GM12878 (cell line): ENCODE results near the gene RXFP3. TPM values are rescaled to one million over a fixed set of nuclear protein-coding genes. Genes with fewer than 3 reads are reported as not detected.

Experiments
- ATAC-seq: fragments of 200-7000 bp; cut with Tn5 transposase; 3 replicates; pipeline ENCODE4 v1.9.1; 2020; ENCODE audit warnings: mild to moderate bottlenecking, moderate library complexity
- BruUV-seq: library from RNA; stranded (reverse); fragments of 400-500 nt; replicated peaks from 2 replicates; lab custom pipeline; 2021; lab: Mats Ljungman, UMichigan
- CTCF ChIA-PET: fragments of 300-600 bp; sonication (Branson Sonifier 250); formaldehyde crosslinking; extraction: SDS; loops from one replicate; lab custom pipeline; 2021; ENCODE audit warnings: inconsistent platforms; lab: Yijun Ruan, JAX
- POLR2A ChIA-PET: fragments of 350-600 bp; formaldehyde crosslinking; extraction: SDS; loops from one replicate; lab custom pipeline; 2021; ENCODE audit warnings: inconsistent platforms; lab: Charles Lee
- RAD21 ChIA-PET: fragments of 300-600 bp; sonication (Branson Sonifier 250); formaldehyde crosslinking; loops from one replicate; lab custom pipeline; 2023; ENCODE audit warnings: antibody characterized with exemption; ENCODE audit not compliant: unreplicated experiment; lab: Charles Lee
- SMC1A ChIA-PET: fragments of 300-600 bp; sonication (Branson Sonifier 250); formaldehyde crosslinking; loops from one replicate; lab custom pipeline; 2023; ENCODE audit not compliant: unreplicated experiment, uncharacterized antibody; lab: Charles Lee
- DNase-seq: peaks from one replicate; pipeline ENCODE4 v3.0.0-alpha.2; 2011; ENCODE audit warnings: low read depth, low spot score
- FAIRE-seq: peaks from 3 replicates; lab custom pipeline; 2011; peaks lifted over from hg19 to GRCh38; lab: Jason Lieb, UNC
- H2AFZ ChIP-seq: 2 replicates; pipeline ENCODE4 v1.6.0; 2011; ENCODE audit warnings: low read depth, low read length, control low read depth; ENCODE audit not compliant: control insufficient read depth
- H3K27ac ChIP-seq: 2 replicates; pipeline ENCODE4 v1.5.1; 2011; ENCODE audit warnings: control low read depth; ENCODE audit not compliant: control insufficient read depth, insufficient read depth
- H3K27me3 ChIP-seq, 2 experiments: replicated peaks in 1 of 2; 2 replicates each; pipeline versions ENCODE4 v1.6.0 to v1.6.1; 2011; ENCODE audit warnings: low read length in 1 of 2; ENCODE audit not compliant: control insufficient read depth in 2 of 2, insufficient read depth in 2 of 2
- H3K36me3 ChIP-seq, 2 experiments: 2 replicates each; pipeline ENCODE4 v1.5.1; 2011; ENCODE audit warnings: low read length in 1 of 2; ENCODE audit not compliant: control insufficient read depth in 2 of 2, insufficient read depth in 2 of 2
- H3K4me1 ChIP-seq: 2 replicates; pipeline ENCODE4 v1.6.1; 2011; ENCODE audit warnings: mild to moderate bottlenecking, low read length, moderate library complexity, mixed read lengths; ENCODE audit not compliant: control insufficient read depth, insufficient read depth
- H3K4me2 ChIP-seq: 2 replicates; pipeline ENCODE4 v1.6.0; 2011; ENCODE audit warnings: control low read depth; ENCODE audit not compliant: control insufficient read depth, insufficient read depth
- H3K4me3 ChIP-seq: fragments of 200-600 bp; sonication (generic); 2 replicates; pipeline ENCODE4 v1.5.1; 2016
- H3K79me2 ChIP-seq: 2 replicates; pipeline ENCODE4 v1.6.0; 2011; ENCODE audit warnings: low read length; ENCODE audit not compliant: control insufficient read depth, insufficient read depth
- H3K9ac ChIP-seq: 2 replicates; pipeline ENCODE4 v1.8.0; 2011; ENCODE audit warnings: low read length, control low read depth, mixed read lengths; ENCODE audit not compliant: control insufficient read depth, insufficient read depth
- H3K9me3 ChIP-seq: replicated peaks from 3 replicates; pipeline ENCODE4 v1.5.1; 2011; ENCODE audit warnings: mild to moderate bottlenecking, low read length; ENCODE audit not compliant: control insufficient read depth, insufficient read depth
- H4K20me1 ChIP-seq: 2 replicates; pipeline ENCODE4 v1.6.0; 2011; ENCODE audit not compliant: control insufficient read depth, insufficient read depth
- BACH1 ChIP-seq: fragments of 450-650 bp; IDR thresholded peaks from 2 replicates; pipeline ENCODE4 v1.6.1; 2017; ENCODE audit warnings: mild to moderate bottlenecking, borderline replicate concordance
- CEBPB ChIP-seq, 2 experiments: fragments of 150-350 bp in 1 of 2; IDR thresholded peaks; 2 replicates each; pipeline ENCODE4 v1.6.1; 2012 to 2014; ENCODE audit warnings: low read depth in 2 of 2, low read length in 2 of 2, borderline replicate concordance in 1 of 2, inconsistent platforms in 1 of 2
- EGR1 ChIP-seq, 2 experiments: IDR thresholded peaks; 1 replicate in 1 of 2; 2 replicates in 1 of 2; pipeline ENCODE4 v1.6.1; 2011 to 2012; ENCODE audit warnings: low read depth in 2 of 2, low read length in 2 of 2, borderline replicate concordance in 1 of 2, mild to moderate bottlenecking in 1 of 2, moderate library complexity in 1 of 2
- KDM1A ChIP-seq: fragments of 200-600 bp; sonication (generic); IDR thresholded peaks from 2 replicates; pipeline ENCODE4 v1.6.1; 2016; ENCODE audit warnings: borderline replicate concordance
- MTA2 ChIP-seq: fragments of 450-650 bp; IDR thresholded peaks from 2 replicates; pipeline ENCODE4 v1.6.1; 2016; ENCODE audit warnings: low read depth, mild to moderate bottlenecking, moderate library complexity
- NFYB ChIP-seq: IDR thresholded peaks from 2 replicates; pipeline ENCODE4 v1.6.1; 2011; ENCODE audit warnings: low read depth, mild to moderate bottlenecking, low read length, improper control_type of control experiment, moderate library complexity; ENCODE audit not compliant: insufficient read depth
- NR2F1 ChIP-seq: fragments of 450-650 bp; conservative IDR thresholded peaks from 2 replicates; pipeline ENCODE4 v1.6.1; 2017; ENCODE audit warnings: mild to moderate bottlenecking
- RAD21 ChIP-seq: IDR thresholded peaks from 2 replicates; pipeline ENCODE4 v1.6.1; 2011; ENCODE audit warnings: mild to moderate bottlenecking, low read depth, low read length, moderate library complexity; ENCODE audit not compliant: insufficient read depth
- RFX5 ChIP-seq: IDR thresholded peaks from 2 replicates; pipeline ENCODE4 v1.6.1; 2011; ENCODE audit warnings: low read depth, low read length, improper control_type of control experiment
- TBL1XR1 ChIP-seq: IDR thresholded peaks from 2 replicates; pipeline ENCODE4 v1.6.1; 2012; ENCODE audit warnings: low read depth, low read length, improper control_type of control experiment
- TCF3 ChIP-seq: IDR thresholded peaks from 2 replicates; pipeline ENCODE4 v1.6.1; 2012; ENCODE audit warnings: low read depth, mild to moderate bottlenecking, low read length, borderline replicate concordance; ENCODE audit not compliant: insufficient read depth
- ZNF622 ChIP-seq: fragments of 450-650 bp; IDR thresholded peaks from 2 replicates; pipeline ENCODE4 v1.6.1; 2017; ENCODE audit warnings: mild to moderate bottlenecking, inconsistent platforms
- WGBS: methylation state at CpG from one replicate; pipeline ENCODE4 v1.1.6; 2016; ENCODE audit warnings: low lambda C conversion rate; ENCODE audit not compliant: insufficient replicate concordance, insufficient coverage; ENCODE audit errors: missing lambda C conversion rate; 5-methylcytosine and 5-hydroxymethylcytosine counted together
- in situ Hi-C: fragments of 300-500 bp; cut with MboI; formaldehyde crosslinking; loops from 9 replicates; pipeline ENCODE4 v1.14.3; 2018; ENCODE audit warnings: mixed read lengths
- intact Hi-C: fragments of 100-400 bp; cut with micrococcal nuclease; formaldehyde crosslinking; loops from one replicate; pipeline ENCODE4 v1.14.2; 2022; ENCODE audit not compliant: unreplicated experiment
- polyA plus RNA-seq, 11 experiments: library from polyadenylated mRNA; depleted of rRNA in 4 of 11; unstranded in 6 of 11; stranded (reverse) in 5 of 11; fragments of >200 nt; fragmentation: Nextera tagmentation in 4 of 11; fragmentation: Illumina TruSeq in 1 of 11; extraction: Ambion mirVana in 4 of 11; extraction: Trizol in 1 of 11; gene quantifications; 1 replicate in 1 of 11; 2 replicates in 10 of 11; pipeline versions ENCODE4 v1.2.1 to v1.2.3, GENCODE V29; 2011 to 2016; ENCODE audit warnings: inconsistent platforms in 2 of 11, missing spikeins in 2 of 11, low read depth in 1 of 11
- total RNA-seq, 4 experiments: library from RNA; depleted of rRNA in 3 of 4; stranded (reverse); fragments of >200 nt in 3 of 4; fragmentation: Illumina TruSeq in 1 of 4; extraction: Trizol in 1 of 4; gene quantifications; 2 replicates each; pipeline versions ENCODE4 v1.2.1 to v1.2.3, GENCODE V29; 2013 to 2021
- TF ChIP-seq, protein P1 (sequence below): fragments of 450-650 bp; conservative IDR thresholded peaks from 2 replicates; pipeline ENCODE4 v1.6.1; 2017; ENCODE audit warnings: mild to moderate bottlenecking, moderate library complexity
- TF ChIP-seq, protein P2 (sequence below): fragments of 450-650 bp; IDR thresholded peaks from 2 replicates; pipeline ENCODE4 v1.6.1; 2017; ENCODE audit warnings: borderline replicate concordance
- TF ChIP-seq, protein P3 (sequence below): fragments of 450-650 bp; IDR thresholded peaks from 2 replicates; pipeline ENCODE4 v1.6.1; 2014; ENCODE audit warnings: mild to moderate bottlenecking
- TF ChIP-seq, protein P4 (sequence below): fragments of 450-650 bp; IDR thresholded peaks from 2 replicates; pipeline ENCODE4 v1.6.1; 2016; ENCODE audit warnings: mild to moderate bottlenecking, moderate library complexity, borderline replicate concordance

The RXFP3 gene
- total and polyA plus RNA-seq, 10 of the 15 experiments (the other 5 are each of a cell fraction or from before 2014, with no cell fraction given) = 0.03 to 0.06 TPM; not detected in 8

DNA sequence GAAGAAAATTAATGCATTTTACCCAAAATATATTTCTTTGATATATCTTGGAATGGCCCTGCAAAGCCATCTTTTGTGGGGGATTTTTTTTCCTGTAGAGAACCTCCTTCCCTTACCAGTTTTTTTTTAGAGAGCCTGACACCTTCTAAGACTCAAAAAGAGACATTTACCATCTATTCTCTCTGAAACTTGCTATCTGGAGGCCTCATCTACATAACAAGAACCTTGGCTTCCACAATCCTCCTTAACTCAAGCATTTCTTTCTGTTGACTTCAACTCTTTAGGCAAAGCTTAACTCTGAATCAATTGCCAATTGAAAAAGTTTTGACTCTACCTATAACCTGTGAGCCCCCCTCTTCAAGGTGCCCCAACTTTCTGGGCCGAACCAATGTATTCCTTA is 42.1 kb downstream of the RXFP3 start:
- intact Hi-C loops = loop anchor here (10.0 kb wide), 1 partner anchor 814 kb away; no protein-coding TSS in a partner anchor
- no peak for ATAC-seq
- TF ChIP-seq MTA2 = no peak
- TF ChIP-seq, protein P1, sequence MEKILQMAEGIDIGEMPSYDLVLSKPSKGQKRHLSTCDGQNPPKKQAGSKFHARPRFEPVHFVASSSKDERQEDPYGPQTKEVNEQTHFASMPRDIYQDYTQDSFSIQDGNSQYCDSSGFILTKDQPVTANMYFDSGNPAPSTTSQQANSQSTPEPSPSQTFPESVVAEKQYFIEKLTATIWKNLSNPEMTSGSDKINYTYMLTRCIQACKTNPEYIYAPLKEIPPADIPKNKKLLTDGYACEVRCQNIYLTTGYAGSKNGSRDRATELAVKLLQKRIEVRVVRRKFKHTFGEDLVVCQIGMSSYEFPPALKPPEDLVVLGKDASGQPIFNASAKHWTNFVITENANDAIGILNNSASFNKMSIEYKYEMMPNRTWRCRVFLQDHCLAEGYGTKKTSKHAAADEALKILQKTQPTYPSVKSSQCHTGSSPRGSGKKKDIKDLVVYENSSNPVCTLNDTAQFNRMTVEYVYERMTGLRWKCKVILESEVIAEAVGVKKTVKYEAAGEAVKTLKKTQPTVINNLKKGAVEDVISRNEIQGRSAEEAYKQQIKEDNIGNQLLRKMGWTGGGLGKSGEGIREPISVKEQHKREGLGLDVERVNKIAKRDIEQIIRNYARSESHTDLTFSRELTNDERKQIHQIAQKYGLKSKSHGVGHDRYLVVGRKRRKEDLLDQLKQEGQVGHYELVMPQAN = no peak
- TF ChIP-seq, protein P2, sequence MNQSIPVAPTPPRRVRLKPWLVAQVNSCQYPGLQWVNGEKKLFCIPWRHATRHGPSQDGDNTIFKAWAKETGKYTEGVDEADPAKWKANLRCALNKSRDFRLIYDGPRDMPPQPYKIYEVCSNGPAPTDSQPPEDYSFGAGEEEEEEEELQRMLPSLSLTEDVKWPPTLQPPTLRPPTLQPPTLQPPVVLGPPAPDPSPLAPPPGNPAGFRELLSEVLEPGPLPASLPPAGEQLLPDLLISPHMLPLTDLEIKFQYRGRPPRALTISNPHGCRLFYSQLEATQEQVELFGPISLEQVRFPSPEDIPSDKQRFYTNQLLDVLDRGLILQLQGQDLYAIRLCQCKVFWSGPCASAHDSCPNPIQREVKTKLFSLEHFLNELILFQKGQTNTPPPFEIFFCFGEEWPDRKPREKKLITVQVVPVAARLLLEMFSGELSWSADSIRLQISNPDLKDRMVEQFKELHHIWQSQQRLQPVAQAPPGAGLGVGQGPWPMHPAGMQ = no peak
- no peak for TF ChIP-seq RFX5
- TF ChIP-seq NR2F1 = no peak
- TF ChIP-seq EGR1 (IDR thresholded peaks at IDR 0.05; ENCODE audit: borderline replicate concordance in 1 of 2, low read depth in 2 of 2, low read length in 2 of 2) = no peak
- TF ChIP-seq, protein P3, sequence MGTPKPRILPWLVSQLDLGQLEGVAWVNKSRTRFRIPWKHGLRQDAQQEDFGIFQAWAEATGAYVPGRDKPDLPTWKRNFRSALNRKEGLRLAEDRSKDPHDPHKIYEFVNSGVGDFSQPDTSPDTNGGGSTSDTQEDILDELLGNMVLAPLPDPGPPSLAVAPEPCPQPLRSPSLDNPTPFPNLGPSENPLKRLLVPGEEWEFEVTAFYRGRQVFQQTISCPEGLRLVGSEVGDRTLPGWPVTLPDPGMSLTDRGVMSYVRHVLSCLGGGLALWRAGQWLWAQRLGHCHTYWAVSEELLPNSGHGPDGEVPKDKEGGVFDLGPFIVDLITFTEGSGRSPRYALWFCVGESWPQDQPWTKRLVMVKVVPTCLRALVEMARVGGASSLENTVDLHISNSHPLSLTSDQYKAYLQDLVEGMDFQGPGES = no peak
- TF ChIP-seq TBL1XR1 = no peak
- no peak for TF ChIP-seq NFYB
- no peak for TF ChIP-seq BACH1
- TF ChIP-seq, protein P4, sequence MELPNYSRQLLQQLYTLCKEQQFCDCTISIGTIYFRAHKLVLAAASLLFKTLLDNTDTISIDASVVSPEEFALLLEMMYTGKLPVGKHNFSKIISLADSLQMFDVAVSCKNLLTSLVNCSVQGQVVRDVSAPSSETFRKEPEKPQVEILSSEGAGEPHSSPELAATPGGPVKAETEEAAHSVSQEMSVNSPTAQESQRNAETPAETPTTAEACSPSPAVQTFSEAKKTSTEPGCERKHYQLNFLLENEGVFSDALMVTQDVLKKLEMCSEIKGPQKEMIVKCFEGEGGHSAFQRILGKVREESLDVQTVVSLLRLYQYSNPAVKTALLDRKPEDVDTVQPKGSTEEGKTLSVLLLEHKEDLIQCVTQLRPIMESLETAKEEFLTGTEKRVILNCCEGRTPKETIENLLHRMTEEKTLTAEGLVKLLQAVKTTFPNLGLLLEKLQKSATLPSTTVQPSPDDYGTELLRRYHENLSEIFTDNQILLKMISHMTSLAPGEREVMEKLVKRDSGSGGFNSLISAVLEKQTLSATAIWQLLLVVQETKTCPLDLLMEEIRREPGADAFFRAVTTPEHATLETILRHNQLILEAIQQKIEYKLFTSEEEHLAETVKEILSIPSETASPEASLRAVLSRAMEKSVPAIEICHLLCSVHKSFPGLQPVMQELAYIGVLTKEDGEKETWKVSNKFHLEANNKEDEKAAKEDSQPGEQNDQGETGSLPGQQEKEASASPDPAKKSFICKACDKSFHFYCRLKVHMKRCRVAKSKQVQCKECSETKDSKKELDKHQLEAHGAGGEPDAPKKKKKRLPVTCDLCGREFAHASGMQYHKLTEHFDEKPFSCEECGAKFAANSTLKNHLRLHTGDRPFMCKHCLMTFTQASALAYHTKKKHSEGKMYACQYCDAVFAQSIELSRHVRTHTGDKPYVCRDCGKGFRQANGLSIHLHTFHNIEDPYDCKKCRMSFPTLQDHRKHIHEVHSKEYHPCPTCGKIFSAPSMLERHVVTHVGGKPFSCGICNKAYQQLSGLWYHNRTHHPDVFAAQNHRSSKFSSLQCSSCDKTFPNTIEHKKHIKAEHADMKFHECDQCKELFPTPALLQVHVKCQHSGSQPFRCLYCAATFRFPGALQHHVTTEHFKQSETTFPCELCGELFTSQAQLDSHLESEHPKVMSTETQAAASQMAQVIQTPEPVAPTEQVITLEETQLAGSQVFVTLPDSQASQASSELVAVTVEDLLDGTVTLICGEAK = no peak
- no peak for TF ChIP-seq TCF3
- TF ChIP-seq CEBPB (IDR thresholded peaks at IDR 0.05; ENCODE audit: borderline replicate concordance in 1 of 2, low read depth in 2 of 2, low read length in 2 of 2) = no peak
- TF ChIP-seq ZNF622 = no peak
- TF ChIP-seq KDM1A = no peak
- TF ChIP-seq RAD21 = no peak

More for the DNA sequence above, 42.1 kb downstream of the RXFP3 start:
- no peak for FAIRE-seq
- H3K4me2 ChIP-seq = no peak overlapping the region
- CTCF ChIA-PET = interaction anchor here (1.1 to 3.1 kb wide), 2 partner anchors 8 to 20 kb away, joined by 4 to 12 read pairs; no protein-coding TSS in a partner anchor
- no peaks in the 10 kb centered on the region for H4K20me1 ChIP-seq
- H3K4me1 ChIP-seq = peaks cover 7% of the 10 kb centered on the region
- H2AFZ ChIP-seq = no peak overlapping the region
- H3K9ac ChIP-seq = no peak overlapping the region
- no peak overlapping the region for H3K27ac ChIP-seq
- WGBS = 60% methylated on average over 1 of the region's 1 CpG
- H3K4me3 ChIP-seq = no peak overlapping the region
- POLR2A ChIA-PET = no interaction called here
- H3K9me3 ChIP-seq = no peaks in the 10 kb centered on the region
- no peaks in the 10 kb centered on the region for H3K79me2 ChIP-seq
- H3K27me3 ChIP-seq = no peaks in the 10 kb centered on the region
- no TSS peak for BruUV-seq
- SMC1A ChIA-PET = interaction anchor here (1.2 kb wide), 1 partner anchor 19 kb away, joined by 7 read pairs; no protein-coding TSS in a partner anchor
- RAD21 ChIA-PET = interaction anchor here (1.0 kb wide), 1 partner anchor 8 kb away, joined by 3 read pairs; no protein-coding TSS in a partner anchor
- in situ Hi-C loops = no loop called here
- no peak for DNase-seq
- no peaks in the 10 kb centered on the region for H3K36me3 ChIP-seq
